Measurements from ENCODE around the gene DPP7.

Gene DPP7

DNA sequence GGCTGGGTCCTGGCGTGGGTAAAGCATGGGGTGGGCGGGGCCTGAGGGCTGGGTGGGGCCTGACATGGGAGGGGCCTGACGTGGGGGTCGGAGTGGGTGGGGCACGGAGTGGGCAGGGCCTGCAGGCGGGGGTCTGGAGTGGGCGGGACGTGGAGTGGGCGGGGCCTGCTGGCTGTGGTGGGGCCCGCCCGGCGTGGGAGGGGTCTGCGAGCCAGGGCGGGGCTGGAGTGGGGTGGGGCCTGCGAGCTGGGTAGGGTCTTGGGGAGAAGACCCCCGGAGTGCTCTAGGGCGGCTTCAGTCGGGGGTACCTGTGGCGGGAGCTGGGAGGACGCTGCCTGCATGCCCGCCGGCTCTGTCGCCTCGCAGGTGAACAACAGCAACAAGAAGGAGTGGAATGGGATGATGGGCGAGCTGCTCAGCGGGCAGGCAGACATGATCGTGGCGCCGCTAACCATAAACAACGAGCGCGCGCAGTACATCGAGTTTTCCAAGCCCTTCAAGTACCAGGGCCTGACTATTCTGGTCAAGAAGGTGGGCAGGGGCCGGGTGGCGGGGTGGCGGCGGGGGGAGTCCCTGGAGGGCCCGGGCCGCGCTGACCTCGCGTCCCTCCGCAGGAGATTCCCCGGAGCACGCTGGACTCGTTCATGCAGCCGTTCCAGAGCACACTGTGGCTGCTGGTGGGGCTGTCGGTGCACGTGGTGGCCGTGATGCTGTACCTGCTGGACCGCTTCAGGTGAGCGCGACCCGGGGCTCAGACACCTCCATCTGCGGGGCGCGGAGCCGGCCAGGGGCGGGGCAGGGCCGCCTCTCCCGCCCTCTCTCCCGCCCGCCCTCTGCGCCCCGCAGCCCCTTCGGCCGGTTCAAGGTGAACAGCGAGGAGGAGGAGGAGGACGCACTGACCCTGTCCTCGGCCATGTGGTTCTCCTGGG is 47.3 kb upstream of the DPP7 start:
- TF ChIP-seq CEBPB (IDR thresholded peaks at IDR 0.05) = no peak
- no peak for TF ChIP-seq FOXM1 (IDR thresholded peaks at IDR 0.05; ENCODE audit: borderline replicate concordance, low read depth)
- no peak for TF ChIP-seq CREB1 (IDR thresholded peaks at IDR 0.05; ENCODE audit: low read depth)
- TF ChIP-seq TEAD4 (IDR thresholded peaks at IDR 0.05) = no peak
- no peak for TF ChIP-seq RAD21 (IDR thresholded peaks at IDR 0.05; ENCODE audit: low read depth)
- no peak for TF ChIP-seq NFIC (IDR thresholded peaks at IDR 0.05)
- no peak for TF ChIP-seq TCF12 (IDR thresholded peaks at IDR 0.05; ENCODE audit: low read depth)

DNA sequence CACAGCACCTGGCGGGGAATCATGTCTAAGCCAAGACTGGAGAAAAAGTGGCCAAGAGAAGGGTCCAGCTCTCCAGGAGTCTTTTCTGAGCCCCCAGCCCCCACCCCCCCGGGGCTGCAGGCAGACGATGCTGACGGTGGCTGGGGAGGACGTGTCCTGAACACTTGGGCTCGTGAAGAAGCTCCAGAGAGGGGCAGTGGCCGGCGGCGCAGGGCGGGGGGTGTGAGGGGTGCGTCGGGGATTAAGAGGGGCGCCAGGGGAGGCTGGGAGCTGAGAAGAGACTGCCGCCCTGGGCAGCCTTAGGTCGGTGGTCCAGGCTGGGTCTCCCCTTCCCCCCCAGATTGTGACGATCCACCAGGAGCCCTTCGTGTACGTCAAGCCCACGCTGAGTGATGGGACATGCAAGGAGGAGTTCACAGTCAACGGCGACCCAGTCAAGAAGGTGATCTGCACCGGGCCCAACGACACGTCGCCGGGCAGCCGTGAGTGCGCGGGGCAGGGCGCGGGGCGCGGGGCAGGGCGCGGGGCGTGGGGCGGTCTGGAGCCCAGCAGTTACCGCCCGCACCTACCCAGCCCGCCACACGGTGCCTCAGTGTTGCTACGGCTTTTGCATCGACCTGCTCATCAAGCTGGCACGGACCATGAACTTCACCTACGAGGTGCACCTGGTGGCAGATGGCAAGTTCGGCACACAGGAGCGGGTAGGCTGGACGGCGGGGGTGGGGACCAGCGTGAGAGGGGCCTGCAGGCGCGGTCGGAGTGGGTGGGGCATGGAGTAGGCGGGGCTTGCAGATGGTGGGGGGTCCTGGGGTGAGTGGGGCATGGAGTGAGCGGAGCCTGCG is 46.4 kb upstream of the DPP7 start:
- TF ChIP-seq, protein P1, sequence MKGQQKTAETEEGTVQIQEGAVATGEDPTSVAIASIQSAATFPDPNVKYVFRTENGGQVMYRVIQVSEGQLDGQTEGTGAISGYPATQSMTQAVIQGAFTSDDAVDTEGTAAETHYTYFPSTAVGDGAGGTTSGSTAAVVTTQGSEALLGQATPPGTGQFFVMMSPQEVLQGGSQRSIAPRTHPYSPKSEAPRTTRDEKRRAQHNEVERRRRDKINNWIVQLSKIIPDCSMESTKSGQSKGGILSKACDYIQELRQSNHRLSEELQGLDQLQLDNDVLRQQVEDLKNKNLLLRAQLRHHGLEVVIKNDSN (IDR thresholded peaks at IDR 0.05) = no peak
- TF ChIP-seq ZBTB7A (IDR thresholded peaks at IDR 0.05; ENCODE audit: low read depth) (no peak), RAD21 (IDR thresholded peaks at IDR 0.05; ENCODE audit: low read depth) (no peak), YY1 (IDR thresholded peaks at IDR 0.05; ENCODE audit: low read depth) (no peak), CREB1 (IDR thresholded peaks at IDR 0.05; ENCODE audit: low read depth) (no peak), FOXM1 (IDR thresholded peaks at IDR 0.05; ENCODE audit: borderline replicate concordance, low read depth) (no peak), TCF12 (IDR thresholded peaks at IDR 0.05; ENCODE audit: low read depth) (no peak), EGR1 (IDR thresholded peaks at IDR 0.05) (no peak)

DNA sequence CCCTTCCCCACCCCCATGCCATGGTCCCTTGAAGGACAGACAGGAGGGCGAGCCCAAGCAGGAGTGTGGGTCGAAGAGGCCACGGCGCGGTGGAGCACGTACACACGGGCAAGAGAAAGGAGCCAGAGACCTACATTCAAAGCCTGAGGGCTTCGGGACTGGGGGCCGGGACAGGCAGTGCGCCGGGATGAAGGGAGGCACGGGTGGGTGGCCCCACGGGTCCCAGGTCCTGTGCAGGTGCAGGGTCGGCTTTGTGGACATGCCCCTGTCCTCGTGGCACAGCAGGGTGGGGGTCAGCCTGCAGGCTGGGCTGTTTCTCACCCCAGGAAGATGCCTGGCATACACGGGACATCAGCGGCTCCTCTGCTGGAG is 45.5 kb upstream of the DPP7 start:
- no peak for TF ChIP-seq FOXM1 (IDR thresholded peaks at IDR 0.05; ENCODE audit: borderline replicate concordance, low read depth)
- TF ChIP-seq TAF1 (IDR thresholded peaks at IDR 0.05; ENCODE audit: low read depth) = no peak
- TF ChIP-seq CREB1 (IDR thresholded peaks at IDR 0.05; ENCODE audit: low read depth) = no peak
- TF ChIP-seq ZBTB7A (IDR thresholded peaks at IDR 0.05; ENCODE audit: low read depth) = no peak
- TF ChIP-seq, protein P2, sequence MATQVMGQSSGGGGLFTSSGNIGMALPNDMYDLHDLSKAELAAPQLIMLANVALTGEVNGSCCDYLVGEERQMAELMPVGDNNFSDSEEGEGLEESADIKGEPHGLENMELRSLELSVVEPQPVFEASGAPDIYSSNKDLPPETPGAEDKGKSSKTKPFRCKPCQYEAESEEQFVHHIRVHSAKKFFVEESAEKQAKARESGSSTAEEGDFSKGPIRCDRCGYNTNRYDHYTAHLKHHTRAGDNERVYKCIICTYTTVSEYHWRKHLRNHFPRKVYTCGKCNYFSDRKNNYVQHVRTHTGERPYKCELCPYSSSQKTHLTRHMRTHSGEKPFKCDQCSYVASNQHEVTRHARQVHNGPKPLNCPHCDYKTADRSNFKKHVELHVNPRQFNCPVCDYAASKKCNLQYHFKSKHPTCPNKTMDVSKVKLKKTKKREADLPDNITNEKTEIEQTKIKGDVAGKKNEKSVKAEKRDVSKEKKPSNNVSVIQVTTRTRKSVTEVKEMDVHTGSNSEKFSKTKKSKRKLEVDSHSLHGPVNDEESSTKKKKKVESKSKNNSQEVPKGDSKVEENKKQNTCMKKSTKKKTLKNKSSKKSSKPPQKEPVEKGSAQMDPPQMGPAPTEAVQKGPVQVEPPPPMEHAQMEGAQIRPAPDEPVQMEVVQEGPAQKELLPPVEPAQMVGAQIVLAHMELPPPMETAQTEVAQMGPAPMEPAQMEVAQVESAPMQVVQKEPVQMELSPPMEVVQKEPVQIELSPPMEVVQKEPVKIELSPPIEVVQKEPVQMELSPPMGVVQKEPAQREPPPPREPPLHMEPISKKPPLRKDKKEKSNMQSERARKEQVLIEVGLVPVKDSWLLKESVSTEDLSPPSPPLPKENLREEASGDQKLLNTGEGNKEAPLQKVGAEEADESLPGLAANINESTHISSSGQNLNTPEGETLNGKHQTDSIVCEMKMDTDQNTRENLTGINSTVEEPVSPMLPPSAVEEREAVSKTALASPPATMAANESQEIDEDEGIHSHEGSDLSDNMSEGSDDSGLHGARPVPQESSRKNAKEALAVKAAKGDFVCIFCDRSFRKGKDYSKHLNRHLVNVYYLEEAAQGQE (IDR thresholded peaks at IDR 0.05; ENCODE audit: low read depth) = no peak
- no peak for TF ChIP-seq EGR1 (IDR thresholded peaks at IDR 0.05)
- no peak for TF ChIP-seq RAD21 (IDR thresholded peaks at IDR 0.05; ENCODE audit: low read depth)
- TF ChIP-seq, protein P3, sequence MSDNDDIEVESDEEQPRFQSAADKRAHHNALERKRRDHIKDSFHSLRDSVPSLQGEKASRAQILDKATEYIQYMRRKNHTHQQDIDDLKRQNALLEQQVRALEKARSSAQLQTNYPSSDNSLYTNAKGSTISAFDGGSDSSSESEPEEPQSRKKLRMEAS (IDR thresholded peaks at IDR 0.05) = no peak
- TF ChIP-seq NFIC (IDR thresholded peaks at IDR 0.05) = no peak
- no peak for TF ChIP-seq CEBPB (IDR thresholded peaks at IDR 0.05)
- TF ChIP-seq TEAD4 (IDR thresholded peaks at IDR 0.05) = no peak

DNA sequence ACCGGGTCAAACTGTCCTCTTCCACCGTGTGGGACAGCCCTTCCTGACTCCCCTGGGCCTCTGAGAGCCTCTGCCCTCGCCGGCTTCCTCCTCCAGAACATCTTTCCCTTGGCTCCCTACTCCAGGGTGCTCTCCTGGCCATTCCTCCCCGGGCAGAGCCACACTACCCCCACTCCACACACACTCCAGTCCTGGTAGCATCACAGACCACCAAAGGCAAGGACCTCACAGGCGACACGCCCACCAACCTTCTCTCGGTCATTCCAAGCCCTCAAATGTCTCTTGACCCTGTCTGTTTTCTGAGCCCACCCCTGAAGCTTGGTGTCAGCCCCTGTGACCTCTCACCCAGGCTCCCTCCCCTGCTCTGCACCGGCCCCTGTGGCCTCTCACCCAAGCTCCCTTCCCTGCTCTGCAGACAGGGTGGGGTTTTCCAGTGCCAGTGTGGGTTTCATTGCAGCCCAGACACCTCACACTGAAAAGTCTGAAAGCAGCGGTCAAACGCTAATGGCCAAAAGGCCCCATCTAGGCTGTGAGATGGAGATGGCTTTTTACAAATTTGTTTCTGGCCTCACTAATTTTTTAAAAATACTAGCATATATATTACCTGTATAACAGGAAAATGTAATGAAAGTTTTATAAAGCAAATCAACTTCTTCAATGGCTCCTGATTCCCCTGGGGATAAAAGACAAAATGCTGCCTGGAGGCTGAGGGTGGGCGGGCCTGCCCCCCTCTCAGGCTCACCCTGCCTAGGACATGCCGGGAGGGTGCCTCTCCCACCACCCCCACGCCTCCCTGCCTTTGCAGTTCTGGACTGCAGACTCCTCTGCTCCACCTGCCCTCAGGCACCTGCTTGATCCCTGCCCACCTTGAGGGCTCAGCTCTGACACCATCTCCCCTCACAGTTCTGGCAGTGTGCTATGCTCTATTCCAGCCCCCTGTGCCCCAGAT is 44.8 kb upstream of the DPP7 start:
- TF ChIP-seq ZBTB7A (IDR thresholded peaks at IDR 0.05; ENCODE audit: low read depth) (no peak), YY1 (IDR thresholded peaks at IDR 0.05; ENCODE audit: low read depth) (no peak), TCF12 (IDR thresholded peaks at IDR 0.05; ENCODE audit: low read depth) (no peak), NFIC (IDR thresholded peaks at IDR 0.05) (no peak), FOXM1 (IDR thresholded peaks at IDR 0.05; ENCODE audit: borderline replicate concordance, low read depth) (no peak), RAD21 (IDR thresholded peaks at IDR 0.05; ENCODE audit: low read depth) (no peak), TEAD4 (IDR thresholded peaks at IDR 0.05) (no peak), CEBPB (IDR thresholded peaks at IDR 0.05) (no peak), EP300 (IDR thresholded peaks at IDR 0.05; ENCODE audit: borderline replicate concordance) (no peak)
- TF ChIP-seq, protein P1 (IDR thresholded peaks at IDR 0.05) = no peak

DNA sequence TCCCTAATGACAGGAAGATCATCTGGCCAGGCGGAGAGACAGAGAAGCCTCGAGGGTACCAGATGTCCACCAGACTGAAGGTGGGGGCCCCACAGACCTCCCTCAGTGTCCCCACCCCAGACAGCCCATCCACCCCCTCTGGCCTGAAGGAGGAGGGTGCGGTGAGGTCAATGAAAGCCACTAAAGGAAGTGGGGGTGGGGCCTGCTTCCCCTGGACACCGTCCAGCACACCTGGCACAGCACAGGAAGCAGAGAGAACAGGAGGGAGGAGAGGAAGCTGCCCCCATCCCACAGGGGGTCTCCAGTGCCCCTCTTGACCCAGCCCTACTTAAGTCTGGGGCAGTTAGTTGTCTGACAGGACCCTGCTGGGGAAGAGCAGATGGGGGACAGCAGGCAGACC is 44.1 kb upstream of the DPP7 start:
- TF ChIP-seq, protein P1 (IDR thresholded peaks at IDR 0.05) = no peak
- TF ChIP-seq, protein P2 (IDR thresholded peaks at IDR 0.05; ENCODE audit: low read depth) = no peak
- TF ChIP-seq, protein P3 (IDR thresholded peaks at IDR 0.05) = no peak
- no peak for TF ChIP-seq TCF12 (IDR thresholded peaks at IDR 0.05; ENCODE audit: low read depth)
- TF ChIP-seq EP300 (IDR thresholded peaks at IDR 0.05; ENCODE audit: borderline replicate concordance) = no peak
- TF ChIP-seq NFIC (IDR thresholded peaks at IDR 0.05) = no peak
- no peak for TF ChIP-seq YY1 (IDR thresholded peaks at IDR 0.05; ENCODE audit: low read depth)
- TF ChIP-seq FOXM1 (IDR thresholded peaks at IDR 0.05; ENCODE audit: borderline replicate concordance, low read depth) = no peak
- TF ChIP-seq CREB1 (IDR thresholded peaks at IDR 0.05; ENCODE audit: low read depth) = no peak
- no peak for TF ChIP-seq ZBTB7A (IDR thresholded peaks at IDR 0.05; ENCODE audit: low read depth)
- TF ChIP-seq TEAD4 (IDR thresholded peaks at IDR 0.05) = no peak
- no peak for TF ChIP-seq TAF1 (IDR thresholded peaks at IDR 0.05; ENCODE audit: low read depth)
- no peak for TF ChIP-seq EGR1 (IDR thresholded peaks at IDR 0.05)
- TF ChIP-seq RAD21 (IDR thresholded peaks at IDR 0.05; ENCODE audit: low read depth) = no peak
